Measurements from ENCODE around the gene BRINP3.

The BRINP3 gene

GRCh38 chr1:190168116-190168892 lies 309.4 kb downstream of the BRINP3 start:
- H3K9me2 ChIP-seq (ENCODE audit: low read depth, low read length) = no peaks in the 10 kb centered on the region
- no peak overlapping the region for H3K9ac ChIP-seq (ENCODE audit: low read length)
- TF ChIP-seq CTCF (IDR thresholded peaks at IDR 0.05; ENCODE audit: low read length) (no peak), EZH2 (IDR thresholded peaks at IDR 0.05; ENCODE audit: borderline replicate concordance, low read length) (no peak)
- H3K4me3 ChIP-seq (ENCODE audit: low read depth, low read length, poor library complexity, severe bottlenecking) = no peak overlapping the region
- H2AFZ ChIP-seq (ENCODE audit: low read length) = no peak overlapping the region
- no peaks in the 10 kb centered on the region for H3K4me1 ChIP-seq (ENCODE audit: insufficient read depth, low read length, severe bottlenecking)
- H4K20me1 ChIP-seq (ENCODE audit: insufficient read depth, low read length) = no peaks in the 10 kb centered on the region
- H3K36me3 ChIP-seq (ENCODE audit: insufficient read depth, low read length) = no peaks in the 10 kb centered on the region
- no peaks in the 10 kb centered on the region for H3K79me2 ChIP-seq (ENCODE audit: insufficient read depth, low read length)
- no peaks in the 10 kb centered on the region for H3F3A ChIP-seq (ENCODE audit: insufficient read depth, low read length)
- no peak overlapping the region for H3K27ac ChIP-seq (ENCODE audit: low read depth, low read length, poor library complexity, severe bottlenecking)
- no peak overlapping the region for H3K4me2 ChIP-seq (ENCODE audit: low read length)
- no peaks in the 10 kb centered on the region for H3K9me3 ChIP-seq (ENCODE audit: low read length)
- H3K27me3 ChIP-seq (ENCODE audit: insufficient read depth, low read length) = no peaks in the 10 kb centered on the region

GRCh38 chr1:190159146-190159545 lies 318.5 kb downstream of the BRINP3 start:
- no peaks in the 10 kb centered on the region for H3K9me2 ChIP-seq (ENCODE audit: low read depth, low read length)
- H3K27ac ChIP-seq (ENCODE audit: low read depth, low read length, poor library complexity, severe bottlenecking) = no peak overlapping the region
- H3K9ac ChIP-seq (ENCODE audit: low read length) = no peak overlapping the region
- H2AFZ ChIP-seq (ENCODE audit: low read length) = no peak overlapping the region
- H3K36me3 ChIP-seq (ENCODE audit: insufficient read depth, low read length) = no peaks in the 10 kb centered on the region
- no peaks in the 10 kb centered on the region for H3K9me3 ChIP-seq (ENCODE audit: low read length)
- TF ChIP-seq EZH2 (IDR thresholded peaks at IDR 0.05; ENCODE audit: borderline replicate concordance, low read length) (no peak), CTCF (IDR thresholded peaks at IDR 0.05; ENCODE audit: low read length) (no peak)
- H3K27me3 ChIP-seq (ENCODE audit: insufficient read depth, low read length) = no peaks in the 10 kb centered on the region
- no peaks in the 10 kb centered on the region for H3F3A ChIP-seq (ENCODE audit: insufficient read depth, low read length)
- H3K79me2 ChIP-seq (ENCODE audit: insufficient read depth, low read length) = no peaks in the 10 kb centered on the region
- H3K4me1 ChIP-seq (ENCODE audit: insufficient read depth, low read length, severe bottlenecking) = no peaks in the 10 kb centered on the region
- H3K4me2 ChIP-seq (ENCODE audit: low read length) = no peak overlapping the region
- H3K4me3 ChIP-seq (ENCODE audit: low read depth, low read length, poor library complexity, severe bottlenecking) = no peak overlapping the region
- H4K20me1 ChIP-seq (ENCODE audit: insufficient read depth, low read length) = no peaks in the 10 kb centered on the region

- no peak overlapping the region for H3K4me2 ChIP-seq (ENCODE audit: low read length)
- no peak overlapping the region for H3K27ac ChIP-seq (ENCODE audit: low read depth, low read length, poor library complexity, severe bottlenecking)
- no peaks in the 10 kb centered on the region for H3K36me3 ChIP-seq (ENCODE audit: insufficient read depth, low read length)
- no peak overlapping the region for H2AFZ ChIP-seq (ENCODE audit: low read length)
- H4K20me1 ChIP-seq (ENCODE audit: insufficient read depth, low read length) = no peaks in the 10 kb centered on the region
- no peaks in the 10 kb centered on the region for H3K79me2 ChIP-seq (ENCODE audit: insufficient read depth, low read length)
- no peaks in the 10 kb centered on the region for H3K27me3 ChIP-seq (ENCODE audit: insufficient read depth, low read length)
- H3K9me2 ChIP-seq (ENCODE audit: low read depth, low read length) = no peaks in the 10 kb centered on the region
- H3K9me3 ChIP-seq (ENCODE audit: low read length) = no peaks in the 10 kb centered on the region
- H3F3A ChIP-seq (ENCODE audit: insufficient read depth, low read length) = no peaks in the 10 kb centered on the region
- no peak overlapping the region for H3K9ac ChIP-seq (ENCODE audit: low read length)
- no peak overlapping the region for H3K4me3 ChIP-seq (ENCODE audit: low read depth, low read length, poor library complexity, severe bottlenecking)
- TF ChIP-seq CTCF (IDR thresholded peaks at IDR 0.05; ENCODE audit: low read length) (no peak), EZH2 (IDR thresholded peaks at IDR 0.05; ENCODE audit: borderline replicate concordance, low read length) (no peak)
- H3K4me1 ChIP-seq (ENCODE audit: insufficient read depth, low read length, severe bottlenecking) = no peaks in the 10 kb centered on the region
These were observed 322.9 kb downstream of the BRINP3 start for GRCh38 chr1:190154744-190155143.
